Activated CD8-positive, alpha-beta memory T cell treated with anti-CD3 and anti-CD28 coated beads, Interleukin-2, amount 50 U/mL, for 24 hours (primary cell): ENCODE results near the gene FSD1L.

ENCODE experiments used
- DNase-seq: peaks from one replicate; pipeline ENCODE4 v3.0.0-alpha.2; 2020; ENCODE audit errors: extremely low read depth

The FSD1L gene

DNA sequence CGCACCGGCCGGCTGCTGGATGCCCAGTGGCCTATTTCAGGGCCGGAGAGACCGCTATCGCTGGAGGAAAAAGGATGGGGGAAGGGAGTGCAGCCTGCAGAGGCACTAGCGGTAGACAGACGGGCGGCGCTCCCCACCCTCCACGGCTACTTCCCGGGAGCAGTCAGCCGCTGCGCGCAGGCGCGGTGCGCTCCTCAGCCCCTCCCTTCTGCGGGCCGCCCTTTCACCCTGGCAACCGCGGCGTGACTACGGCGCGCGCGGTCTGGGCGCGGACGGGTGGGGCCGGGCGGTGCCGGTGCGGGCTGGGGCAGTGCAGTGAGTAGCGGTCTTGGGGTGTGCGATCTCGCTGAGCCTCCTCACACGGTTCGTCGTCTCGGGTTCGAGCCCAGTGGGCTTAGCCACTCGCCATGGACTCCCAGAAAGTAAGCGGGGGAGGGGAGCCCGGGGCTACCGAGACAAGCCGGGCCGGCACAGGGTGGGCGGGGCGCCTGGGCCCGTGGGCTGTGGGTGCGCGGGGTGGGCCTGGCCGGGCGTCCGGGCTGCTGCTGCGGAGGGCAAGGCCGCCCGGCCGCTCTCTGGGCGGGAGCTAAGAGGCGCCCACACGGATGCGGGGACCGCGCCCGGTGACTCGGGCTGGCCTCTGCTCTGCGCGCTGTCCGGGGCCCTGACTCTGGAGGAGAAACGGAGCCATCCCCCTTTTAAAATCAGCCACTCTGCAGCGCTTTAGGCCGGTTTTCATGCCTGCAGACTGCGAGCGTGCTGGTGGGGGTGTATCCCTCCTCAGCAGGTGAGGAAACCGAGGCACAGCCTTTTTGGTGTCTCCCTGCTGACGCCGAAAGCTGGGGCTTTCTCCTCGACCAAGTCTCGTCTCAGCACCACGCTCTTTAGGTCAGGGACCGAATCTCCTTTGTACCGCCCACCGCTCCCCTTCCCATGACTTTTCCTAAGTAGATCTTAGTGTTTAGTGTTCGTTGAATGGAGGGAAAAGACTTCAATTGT lies at the start of gene FSD1L:
FSD1L (plus strand) TSS at position 221 of the 999 bp plus-strand sequence; CDS start at position 408, 187 bp downstream.
- DNase-seq = peak; percentile 44

- no peak for DNase-seq
Measured at GRCh38 chr9:105399117-105399516, 48.7 kb upstream of the FSD1L start.

- DNase-seq = no peak
Measured at GRCh38 chr9:105401651-105402050, 46.2 kb upstream of the FSD1L start.

DNA sequence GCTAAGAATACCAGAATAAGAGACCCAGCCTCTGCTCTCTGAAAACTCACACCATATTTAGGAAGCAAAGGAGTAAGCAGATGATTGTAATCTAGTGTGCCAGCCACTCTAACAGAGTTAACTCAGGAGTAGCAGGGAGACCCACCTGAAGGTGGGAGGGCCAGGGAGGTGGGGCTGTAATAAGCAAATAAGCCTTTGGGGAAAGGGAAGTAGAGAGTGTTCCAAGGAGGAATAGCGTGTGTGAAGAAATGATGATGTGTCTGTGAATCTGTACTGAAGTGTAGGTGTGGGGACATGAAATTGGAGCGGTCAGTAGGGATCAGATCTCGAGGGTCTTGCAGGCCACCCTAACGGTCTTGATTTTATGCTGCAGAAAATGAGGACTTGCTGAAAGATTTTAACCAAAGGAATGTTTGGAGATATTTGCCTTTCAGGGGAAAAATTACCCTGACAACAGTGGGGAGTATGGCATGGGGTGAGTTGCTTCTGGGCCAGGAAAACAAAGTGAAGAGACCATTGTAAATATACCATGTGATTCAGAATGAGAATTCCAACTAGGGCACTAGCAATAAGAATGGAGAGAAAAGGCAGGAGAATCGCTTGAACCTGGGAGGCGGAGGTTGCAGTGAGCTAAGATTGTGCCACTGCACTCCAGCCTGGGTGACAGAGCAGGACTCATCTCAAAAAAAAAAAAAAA lies 44.1 kb upstream of the FSD1L start:
- no peak for DNase-seq

- DNase-seq = peak; percentile 29
Measured at GRCh38 chr9:105405514-105406131, 42.2 kb upstream of the FSD1L start.

GRCh38 chr9:105406369-105406768 lies 41.5 kb upstream of the FSD1L start:
- no peak for DNase-seq

- DNase-seq = no peak
Measured at GRCh38 chr9:105413525-105413924, 34.3 kb upstream of the FSD1L start.

- DNase-seq = peak; percentile 20
Measured at GRCh38 chr9:105414947-105415661, 32.7 kb upstream of the FSD1L start.

DNA sequence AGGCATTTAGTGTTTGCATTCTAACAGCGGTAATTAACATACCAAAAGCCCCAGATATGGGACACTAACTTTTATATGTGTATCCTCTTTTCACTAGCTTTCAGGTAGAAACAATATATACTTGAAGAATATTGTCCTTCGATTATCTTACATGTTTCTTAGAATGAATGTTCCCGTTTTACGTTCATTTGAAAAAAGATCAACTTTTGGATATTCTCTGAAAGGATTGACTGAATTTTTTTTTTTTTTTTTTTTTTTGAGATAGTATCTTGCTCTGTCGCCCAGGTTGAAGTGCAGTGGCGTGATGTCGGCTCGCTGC lies 32.2 kb upstream of the FSD1L start:
- no peak for DNase-seq

GRCh38 chr9:105416840-105417239 lies 31.0 kb upstream of the FSD1L start:
- DNase-seq = no peak

GRCh38 chr9:105418588-105419500 lies 29.0 kb upstream of the FSD1L start:
- DNase-seq = no peak

DNA sequence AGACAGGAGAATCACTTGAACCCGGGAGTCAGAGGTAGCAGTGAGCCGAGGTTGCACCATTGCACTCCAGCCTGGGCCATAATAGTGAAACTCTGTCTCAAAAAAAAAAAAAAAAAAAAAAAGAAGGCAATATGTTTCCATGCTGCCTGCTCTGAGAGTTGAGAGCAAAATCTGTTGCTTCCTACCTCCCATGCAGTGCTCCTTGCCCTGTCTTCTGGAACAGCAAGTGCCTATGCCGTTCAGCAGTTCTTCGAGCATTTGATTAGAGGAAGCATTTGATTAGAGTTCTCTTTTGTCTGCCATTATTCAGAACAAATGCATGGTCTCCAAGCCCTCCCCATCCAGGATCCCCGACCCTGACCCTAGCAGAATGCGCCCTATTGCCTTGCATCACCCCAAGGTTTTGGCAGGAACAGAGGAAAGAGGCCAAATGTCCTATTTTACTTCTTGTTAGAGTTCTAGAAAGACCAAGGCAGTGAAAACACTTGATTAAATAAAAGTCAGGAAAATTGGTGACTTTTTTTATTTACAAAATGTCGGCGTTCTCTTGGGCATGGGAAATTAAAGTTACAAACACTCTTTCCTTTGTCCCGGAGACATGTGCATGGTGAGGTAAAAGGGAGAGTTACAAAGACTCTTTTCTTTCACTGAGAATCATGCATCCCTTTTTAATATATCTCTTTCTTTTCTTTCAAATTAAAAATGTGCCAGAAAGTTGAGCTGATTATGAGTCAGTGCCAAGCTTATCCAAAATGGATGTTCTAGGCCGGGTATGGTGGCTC lies 27.8 kb upstream of the FSD1L start:
- DNase-seq = no peak

- no peak for DNase-seq
Measured at GRCh38 chr9:105421154-105421553, 26.7 kb upstream of the FSD1L start.

DNA sequence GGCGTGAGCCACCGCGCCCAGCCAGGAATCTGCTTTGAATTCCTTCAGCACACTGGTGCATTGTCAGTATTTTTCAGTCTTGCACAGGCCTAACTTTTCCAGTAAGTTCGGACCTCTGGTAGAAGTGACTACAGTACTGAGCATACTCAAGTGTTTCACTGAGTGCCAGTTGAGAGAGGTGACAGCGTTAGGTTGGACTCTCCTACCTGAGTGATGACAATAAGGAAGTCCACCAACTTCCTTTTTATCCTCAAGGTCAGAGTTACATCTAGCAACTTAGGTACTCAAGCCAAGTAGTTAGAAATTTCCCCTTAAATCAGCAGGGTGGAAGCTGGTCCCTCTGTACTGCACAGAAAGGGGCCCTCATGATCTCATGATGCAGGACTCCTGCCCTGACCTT lies 26.0 kb upstream of the FSD1L start:
- no peak for DNase-seq

DNA sequence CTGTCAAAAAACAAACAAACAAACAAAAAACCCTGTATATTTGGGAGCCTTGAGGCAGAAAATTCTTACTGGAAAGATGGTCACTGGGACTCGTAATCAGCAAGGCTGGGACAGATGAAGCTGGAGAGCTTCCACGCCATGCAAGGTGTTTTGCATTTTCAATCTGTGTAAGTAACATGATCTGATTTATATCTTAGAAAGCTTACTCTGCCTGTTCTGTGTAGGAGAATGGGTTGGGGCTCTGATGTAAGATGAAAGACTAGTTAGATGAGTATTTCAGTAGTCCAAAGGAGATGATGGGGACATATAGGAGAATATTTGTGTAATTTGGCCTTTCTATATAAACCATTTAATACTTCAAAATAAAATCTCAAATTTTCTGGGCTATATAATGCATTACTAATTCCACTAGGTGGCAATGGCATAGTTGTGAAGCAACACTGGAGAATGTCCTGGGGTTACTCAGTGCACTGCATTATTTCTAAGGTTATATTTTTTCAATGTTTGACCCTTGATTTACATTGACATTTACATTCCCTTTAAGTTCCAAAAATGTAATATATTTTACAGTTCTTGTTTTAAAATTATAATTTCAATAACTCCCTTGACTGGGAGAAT lies 21.9 kb upstream of the FSD1L start:
- DNase-seq = no peak

- no peak for DNase-seq
Measured at GRCh38 chr9:105426657-105427056, 21.2 kb upstream of the FSD1L start.

DNA sequence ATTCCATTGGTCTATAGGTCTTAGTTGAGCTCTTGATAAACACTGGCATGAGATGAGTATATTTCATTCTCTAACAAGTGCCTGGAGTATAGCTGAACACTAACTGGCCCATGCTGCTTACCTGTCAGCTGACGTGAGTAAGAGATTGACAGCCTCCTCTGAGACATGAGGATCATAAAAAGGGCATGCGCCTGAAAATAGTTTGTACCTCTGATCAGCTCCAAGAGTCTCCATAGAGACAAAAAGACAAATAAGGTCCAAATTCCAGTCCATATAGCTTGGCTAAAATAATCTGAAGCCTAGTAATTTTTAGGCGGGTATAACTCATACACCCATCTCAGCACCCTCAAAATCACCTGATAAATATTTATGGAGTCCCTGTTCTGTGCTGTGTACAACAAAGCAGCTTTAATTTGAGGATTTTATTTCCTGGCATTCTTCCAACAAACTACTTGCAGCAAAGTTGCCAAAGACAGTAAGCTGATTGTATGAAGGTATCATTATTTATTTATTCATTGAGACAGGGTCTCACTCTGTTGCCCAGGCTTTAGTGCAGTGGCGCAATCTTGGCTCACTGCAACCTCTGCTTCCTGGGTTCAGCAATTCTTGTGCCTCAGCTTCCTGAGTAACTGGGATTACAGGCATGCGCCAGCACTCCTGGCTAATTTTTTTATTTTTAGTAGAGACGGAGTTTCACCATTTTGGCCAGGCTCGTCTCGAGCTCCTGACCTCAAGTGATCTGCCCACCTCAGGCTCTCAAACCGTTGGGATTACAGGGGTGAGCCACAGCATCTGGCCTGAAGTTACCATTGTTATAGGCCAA lies 16.2 kb upstream of the FSD1L start:
- no peak for DNase-seq

GRCh38 chr9:105432247-105432842 lies 15.5 kb upstream of the FSD1L start:
- DNase-seq = no peak
